ENCODE results near the gene ST7. TPM values are rescaled to one million over a fixed set of nuclear protein-coding genes. Genes with fewer than 3 reads are reported as not detected.

The ST7 gene
- total and polyA plus RNA-seq, 2 of the 8 experiments (the other 6 are each of a cell fraction or from before 2014, with no cell fraction given): 16.3 to 18.0 TPM

DNA sequence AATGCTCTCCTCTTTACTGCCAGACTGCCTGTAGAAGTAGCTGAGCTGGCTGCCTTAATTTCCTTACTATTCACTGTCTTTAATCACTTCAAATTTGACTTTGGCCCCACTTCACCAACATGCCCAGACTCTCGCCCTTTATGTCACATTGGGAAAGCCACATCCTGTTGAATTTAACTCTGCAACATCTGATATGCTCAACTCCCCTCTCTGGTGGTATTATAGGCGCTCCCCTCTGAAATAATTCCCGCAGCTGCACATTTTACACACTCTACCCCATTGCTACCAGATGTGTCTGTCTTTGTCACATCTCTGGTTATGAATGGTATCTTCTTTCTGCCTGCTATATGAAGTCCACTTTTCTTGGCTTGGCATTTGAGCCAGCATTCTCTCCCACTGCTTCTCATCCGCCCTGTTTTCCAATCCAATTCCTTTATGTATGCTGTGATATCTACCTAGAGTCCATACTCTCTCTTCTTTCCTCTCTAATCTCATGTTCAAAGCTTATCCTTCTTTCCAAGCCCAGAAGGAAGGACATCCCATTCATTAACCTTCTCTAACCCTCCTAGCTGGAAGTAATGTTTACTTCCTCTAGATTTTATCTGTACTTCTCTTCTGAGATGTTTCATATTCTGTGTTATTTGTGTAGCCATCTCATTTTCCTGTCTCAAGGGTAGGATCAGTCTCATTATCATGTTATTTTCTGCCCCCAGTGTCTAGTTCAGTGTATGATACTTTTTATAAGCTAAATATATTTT, 134.5 kb downstream of the ST7 start (continued):
- TF ChIP-seq, protein P1, sequence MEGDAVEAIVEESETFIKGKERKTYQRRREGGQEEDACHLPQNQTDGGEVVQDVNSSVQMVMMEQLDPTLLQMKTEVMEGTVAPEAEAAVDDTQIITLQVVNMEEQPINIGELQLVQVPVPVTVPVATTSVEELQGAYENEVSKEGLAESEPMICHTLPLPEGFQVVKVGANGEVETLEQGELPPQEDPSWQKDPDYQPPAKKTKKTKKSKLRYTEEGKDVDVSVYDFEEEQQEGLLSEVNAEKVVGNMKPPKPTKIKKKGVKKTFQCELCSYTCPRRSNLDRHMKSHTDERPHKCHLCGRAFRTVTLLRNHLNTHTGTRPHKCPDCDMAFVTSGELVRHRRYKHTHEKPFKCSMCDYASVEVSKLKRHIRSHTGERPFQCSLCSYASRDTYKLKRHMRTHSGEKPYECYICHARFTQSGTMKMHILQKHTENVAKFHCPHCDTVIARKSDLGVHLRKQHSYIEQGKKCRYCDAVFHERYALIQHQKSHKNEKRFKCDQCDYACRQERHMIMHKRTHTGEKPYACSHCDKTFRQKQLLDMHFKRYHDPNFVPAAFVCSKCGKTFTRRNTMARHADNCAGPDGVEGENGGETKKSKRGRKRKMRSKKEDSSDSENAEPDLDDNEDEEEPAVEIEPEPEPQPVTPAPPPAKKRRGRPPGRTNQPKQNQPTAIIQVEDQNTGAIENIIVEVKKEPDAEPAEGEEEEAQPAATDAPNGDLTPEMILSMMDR (IDR thresholded peaks at IDR 0.05; ENCODE audit: control extremely low read depth in 1 of 3, insufficient read depth in 1 of 3, low read depth in 1 of 3, low read length in 3 of 3): no peak
- TF ChIP-seq, protein P2, sequence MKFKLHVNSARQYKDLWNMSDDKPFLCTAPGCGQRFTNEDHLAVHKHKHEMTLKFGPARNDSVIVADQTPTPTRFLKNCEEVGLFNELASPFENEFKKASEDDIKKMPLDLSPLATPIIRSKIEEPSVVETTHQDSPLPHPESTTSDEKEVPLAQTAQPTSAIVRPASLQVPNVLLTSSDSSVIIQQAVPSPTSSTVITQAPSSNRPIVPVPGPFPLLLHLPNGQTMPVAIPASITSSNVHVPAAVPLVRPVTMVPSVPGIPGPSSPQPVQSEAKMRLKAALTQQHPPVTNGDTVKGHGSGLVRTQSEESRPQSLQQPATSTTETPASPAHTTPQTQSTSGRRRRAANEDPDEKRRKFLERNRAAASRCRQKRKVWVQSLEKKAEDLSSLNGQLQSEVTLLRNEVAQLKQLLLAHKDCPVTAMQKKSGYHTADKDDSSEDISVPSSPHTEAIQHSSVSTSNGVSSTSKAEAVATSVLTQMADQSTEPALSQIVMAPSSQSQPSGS (IDR thresholded peaks at IDR 0.05; ENCODE audit: low read length): no peak
- no peak for TF ChIP-seq TAF7 (optimal IDR thresholded peaks at IDR 0.05; ENCODE audit: borderline replicate concordance, low read depth, low read length)
- TF ChIP-seq RBBP5 (IDR thresholded peaks at IDR 0.05; ENCODE audit: borderline replicate concordance, low read depth, low read length): no peak

All from H1 (cell line).